GM23338 (cell line): Measurements from ENCODE around the gene GBP2. TPM values are rescaled to one million over a fixed set of nuclear protein-coding genes. Genes with fewer than 3 reads are reported as not detected.

ENCODE experiments used
- ATAC-seq: fragments of 200-7000 bp; cut with Tn5 transposase; 3 replicates; pipeline ENCODE4 v1.9.1; 2020
- DNase-seq: peaks from one replicate; pipeline ENCODE4 v3.0.0-alpha.2; 2015; ENCODE audit warnings: low spot score
- H2AFZ ChIP-seq: fragments of 200-600 bp; sonication (generic); 2 replicates; pipeline ENCODE4 v1.8.0; 2016; ENCODE audit warnings: antibody characterized with exemption, mild to moderate bottlenecking, moderate library complexity
- H3F3A ChIP-seq: fragments of 200-600 bp; sonication (generic); replicated peaks from 2 replicates; pipeline ENCODE4 v1.8.0; 2017; ENCODE audit warnings: antibody characterized with exemption, mixed run types, low read depth
- H3K27ac ChIP-seq: fragments of 200-600 bp; sonication (generic); 2 replicates; pipeline ENCODE4 v1.6.1; 2016; ENCODE audit warnings: low read depth
- H3K27me3 ChIP-seq: fragments of 200-600 bp; sonication (generic); 2 replicates; pipeline ENCODE4 v1.8.0; 2016; ENCODE audit warnings: mild to moderate bottlenecking, mixed run types, moderate library complexity; ENCODE audit not compliant: insufficient read depth
- H3K36me3 ChIP-seq: fragments of 200-600 bp; sonication (generic); 2 replicates; pipeline ENCODE4 v1.8.0; 2016; ENCODE audit warnings: mild to moderate bottlenecking; ENCODE audit not compliant: insufficient read depth
- H3K4me1 ChIP-seq: fragments of 200-600 bp; sonication (generic); 2 replicates; pipeline ENCODE4 v1.8.0; 2016; ENCODE audit warnings: mild to moderate bottlenecking, moderate library complexity; ENCODE audit not compliant: insufficient read depth
- H3K4me2 ChIP-seq: fragments of 200-600 bp; sonication (generic); 2 replicates; pipeline ENCODE4 v1.7.1; 2017; ENCODE audit warnings: mixed run types
- H3K4me3 ChIP-seq: fragments of 200-600 bp; sonication (generic); 2 replicates; pipeline ENCODE4 v1.6.1; 2016; ENCODE audit warnings: mixed run types
- H3K79me2 ChIP-seq: fragments of 200-600 bp; sonication (generic); replicated peaks from 2 replicates; pipeline ENCODE4 v1.8.0; 2017; ENCODE audit warnings: mild to moderate bottlenecking; ENCODE audit not compliant: insufficient read depth
- H3K9me2 ChIP-seq: fragments of 200-600 bp; sonication (generic); 2 replicates; pipeline ENCODE4 v1.8.0; 2017; ENCODE audit not compliant: insufficient read depth
- H4K20me1 ChIP-seq: fragments of 200-600 bp; sonication (generic); replicated peaks from 2 replicates; pipeline ENCODE4 v1.8.0; 2017; ENCODE audit warnings: mild to moderate bottlenecking; ENCODE audit not compliant: insufficient read depth
- H3K27ac Mint-ChIP-seq: 2 replicates; pipeline ENCODE4 v1.8.0; 2020; ENCODE audit warnings: inconsistent platforms, mild to moderate bottlenecking, moderate library complexity, mixed read lengths
- H3K27me3 Mint-ChIP-seq: 3 replicates; pipeline ENCODE4 v1.8.0; 2022; ENCODE audit warnings: low read depth, mild to moderate bottlenecking, moderate library complexity, mixed read lengths, inconsistent platforms; ENCODE audit not compliant: insufficient read depth, poor library complexity
- H3K36me3 Mint-ChIP-seq: 3 replicates; pipeline ENCODE4 v1.8.0; 2021; ENCODE audit warnings: low read depth, mild to moderate bottlenecking, inconsistent platforms, moderate library complexity, mixed read lengths
- H3K4me1 Mint-ChIP-seq: 3 replicates; pipeline ENCODE4 v1.8.0; 2020; ENCODE audit warnings: mild to moderate bottlenecking, inconsistent platforms, mixed read lengths
- H3K4me3 Mint-ChIP-seq: 3 replicates; pipeline ENCODE4 v1.8.0; 2021; ENCODE audit warnings: moderate library complexity, mild to moderate bottlenecking, inconsistent platforms, mixed read lengths
- H3K9me3 Mint-ChIP-seq: 3 replicates; pipeline ENCODE4 v1.8.0; 2020; ENCODE audit warnings: moderate library complexity, mild to moderate bottlenecking, inconsistent platforms, mixed read lengths
- ETS1 ChIP-seq: IDR thresholded peaks from 2 replicates; pipeline ENCODE4 v1.6.1; 2016; ENCODE audit warnings: antibody characterized with exemption
- REST ChIP-seq: IDR thresholded peaks from one replicate; pipeline ENCODE4 v1.6.1; 2018; ENCODE audit warnings: antibody characterized with exemption; ENCODE audit not compliant: unreplicated experiment
- ZNF114 ChIP-seq: fragments of 250-450 bp; sonication (Bioruptor Pico); IDR thresholded peaks from 2 replicates; pipeline ENCODE4 v1.5.0; 2020; ENCODE audit warnings: mild to moderate bottlenecking, moderate library complexity
- ZNF331 ChIP-seq: fragments of 250-450 bp; sonication (Bioruptor Pico); IDR thresholded peaks from 2 replicates; pipeline ENCODE4 v1.5.0; 2020; ENCODE audit warnings: low read depth, mild to moderate bottlenecking, moderate library complexity
- ZNF462 ChIP-seq: fragments of 250-450 bp; sonication (Bioruptor Pico); IDR thresholded peaks from 2 replicates; pipeline ENCODE4 v1.5.0; 2020; ENCODE audit warnings: mild to moderate bottlenecking, moderate library complexity
- polyA plus RNA-seq: library from polyadenylated mRNA; unstranded; fragments of >200 nt; fragmentation: Nextera tagmentation; extraction: Ambion mirVana; gene quantifications from 2 replicates; pipeline ENCODE4 v1.2.1, GENCODE V29; 2016
- total RNA-seq: library from RNA; depleted of rRNA; stranded (reverse); fragments of >200 nt; shearing (Covaris generic); gene quantifications from 2 replicates; pipeline ENCODE4 v1.2.3, GENCODE V29; 2014

GBP2 gene
- total and polyA plus RNA-seq, 2 experiments from 2014 or later = not detected

GRCh38 chr1:89070509-89070908 is 55.4 kb downstream of the GBP2 start (continued):
- no peak for TF ChIP-seq ZNF462 (CRISPR knock-in tag)
- no peak for TF ChIP-seq REST

GRCh38 chr1:89069951-89070350 is 56.0 kb downstream of the GBP2 start:
- H2AFZ ChIP-seq = no peak overlapping the region
- H3K27ac Mint-ChIP-seq = no peak overlapping the region
- no peak overlapping the region for H3K27ac ChIP-seq
- no peak overlapping the region for H3K4me3 ChIP-seq
- no peaks in the 10 kb centered on the region for H3F3A ChIP-seq
- H3K4me1 ChIP-seq = no peaks in the 10 kb centered on the region
- H3K36me3 Mint-ChIP-seq = no peaks in the 10 kb centered on the region
- no peaks in the 10 kb centered on the region for H3K9me2 ChIP-seq
- no peak overlapping the region for H3K4me2 ChIP-seq
- H3K9me3 Mint-ChIP-seq = peaks cover 3% of the 10 kb centered on the region; the same call in 2 of the 3 replicates
- H3K4me3 Mint-ChIP-seq = no peak overlapping the region
- no peaks in the 10 kb centered on the region for H3K79me2 ChIP-seq
- no peaks in the 10 kb centered on the region for H3K36me3 ChIP-seq
- no peaks in the 10 kb centered on the region for H4K20me1 ChIP-seq
- peaks cover 4% of the 10 kb centered on the region for H3K27me3 Mint-ChIP-seq
- DNase-seq (no peak), ATAC-seq (no peak)
- H3K27me3 ChIP-seq = no peaks in the 10 kb centered on the region
- no peaks in the 10 kb centered on the region for H3K4me1 Mint-ChIP-seq
- TF ChIP-seq ZNF114 (no peak), ETS1 (no peak), ZNF331 (CRISPR knock-in tag) (no peak), REST (no peak)
